MM.1S (cell line): ENCODE data around the gene MCM7.

Experiments
- CTCF ChIP-seq: fragments of 300-600 bp; sonication (generic); IDR thresholded peaks from 2 replicates; pipeline ENCODE4 v1.5.1; 2016; ENCODE audit warnings: antibody characterized with exemption, low read length, mixed read lengths
- EZH2 ChIP-seq: fragments of 300-600 bp; sonication (generic); optimal IDR thresholded peaks from 2 replicates; pipeline ENCODE3; 2017; ENCODE audit warnings: low read depth, mild to moderate bottlenecking, antibody characterized with exemption, low read length, mixed read lengths

GRCh38 chr7:100087055-100087750, 14.0 kb downstream of the MCM7 start:
- no peak for TF ChIP-seq CTCF
- no peak for TF ChIP-seq EZH2
